GM19452 (cell line): ENCODE measurements around the gene PJA1.

Experiments used
- ATAC-seq: cut with Tn5 transposase; IDR thresholded peaks from one replicate; pipeline ENCODE4 v1.9.1; 2021; ENCODE audit not compliant: unreplicated experiment

Gene PJA1

GRCh38 chrX:69165087-69165651 is at the start of gene PJA1:
Gene PJA1 (minus strand): TSS chrX:69165453. CDS start chrX:69163073, 2,380 bp downstream.
- peak; percentile 93 for ATAC-seq

DNA sequence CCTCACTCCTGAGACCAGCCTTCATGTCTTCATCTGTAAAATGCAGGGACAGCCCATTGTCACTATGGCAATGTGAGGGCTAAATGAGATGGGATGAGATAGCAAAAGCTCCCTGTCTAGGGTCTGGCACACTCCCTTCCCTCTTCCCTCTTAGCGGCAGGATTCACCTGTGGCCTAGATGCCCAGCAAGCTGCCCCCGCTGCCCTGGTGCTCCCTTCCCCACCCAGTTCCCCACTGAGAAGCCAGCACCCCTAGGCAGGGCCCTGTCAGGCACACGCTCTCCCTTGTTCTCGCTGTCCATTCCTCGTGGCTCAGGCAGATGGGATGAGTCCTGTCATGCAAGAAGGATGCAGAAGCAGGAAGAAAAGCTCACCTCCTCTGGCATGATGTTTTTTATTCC is 49.2 kb upstream of the PJA1 start:
- ATAC-seq = no peak

GRCh38 chrX:69211701-69212100 is 46.4 kb upstream of the PJA1 start:
- ATAC-seq = no peak

- no peak for ATAC-seq
Observed at GRCh38 chrX:69210581-69210980, 45.3 kb upstream of the PJA1 start.

DNA sequence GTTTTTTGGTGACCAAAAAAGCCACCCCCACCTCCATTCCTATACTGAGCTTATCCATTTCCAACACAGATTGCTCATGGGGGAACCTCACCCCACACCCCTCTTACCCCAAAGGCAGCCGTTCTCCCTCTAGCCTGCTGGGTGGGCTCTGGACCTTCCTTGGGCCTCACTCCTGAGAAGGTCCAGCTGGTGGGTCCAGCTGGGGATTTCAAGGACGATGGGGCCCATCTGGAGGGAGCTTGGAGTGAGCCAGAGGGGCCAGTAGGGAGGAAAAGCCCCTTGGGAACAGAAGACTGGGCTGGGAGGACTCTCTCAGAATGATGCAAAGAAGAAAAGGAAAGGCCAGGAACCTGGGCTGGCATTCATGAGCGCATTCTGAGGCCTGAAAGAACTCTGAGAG is 42.0 kb upstream of the PJA1 start:
- ATAC-seq = no peak

- ATAC-seq = no peak
Observed at GRCh38 chrX:69203638-69204037, 38.4 kb upstream of the PJA1 start.

- no peak for ATAC-seq
Observed at GRCh38 chrX:69197690-69198089, 32.4 kb upstream of the PJA1 start.

GRCh38 chrX:69196666-69197065 is 31.4 kb upstream of the PJA1 start:
- ATAC-seq = no peak

- no peak for ATAC-seq
Observed at GRCh38 chrX:69195810-69196209, 30.6 kb upstream of the PJA1 start.

DNA sequence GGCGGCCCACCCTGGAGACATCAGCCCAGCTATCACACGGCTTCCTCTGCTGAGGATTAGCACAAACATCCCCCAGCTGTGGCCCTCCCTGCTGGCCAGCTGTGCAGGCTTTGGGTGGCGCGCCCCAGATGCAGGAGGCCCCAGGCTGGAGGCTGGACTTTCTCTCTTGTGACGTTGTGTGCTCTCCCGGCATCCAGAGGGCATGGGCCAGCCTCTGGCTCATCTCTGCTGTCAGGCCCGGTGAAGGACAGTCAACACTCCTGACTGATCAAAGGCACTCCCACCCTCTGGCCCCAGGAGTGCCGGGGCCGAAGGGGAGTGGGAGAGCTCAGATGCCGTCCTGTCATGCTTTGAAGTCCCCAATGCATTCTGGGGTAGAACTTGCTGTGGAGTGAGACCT is 29.9 kb upstream of the PJA1 start:
- no peak for ATAC-seq

DNA sequence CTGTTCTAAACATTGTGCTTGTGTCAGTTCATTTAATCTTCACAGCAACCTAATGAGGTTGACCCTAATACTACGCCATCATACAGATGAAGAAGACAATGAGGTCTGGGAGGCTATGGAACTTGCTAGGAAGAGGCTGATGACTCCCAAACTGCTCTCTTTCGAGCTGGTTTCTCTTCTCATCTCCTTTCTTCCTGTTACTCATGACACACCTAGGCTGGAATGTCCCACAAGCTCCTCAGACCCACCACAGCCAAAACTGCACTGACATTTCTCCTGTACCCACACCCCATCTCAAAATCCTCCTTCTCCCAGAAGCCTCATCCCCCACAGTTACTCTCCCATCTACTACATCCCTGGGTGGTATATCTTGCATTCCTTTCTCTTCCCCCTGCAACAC is 27.4 kb upstream of the PJA1 start:
- ATAC-seq = no peak

DNA sequence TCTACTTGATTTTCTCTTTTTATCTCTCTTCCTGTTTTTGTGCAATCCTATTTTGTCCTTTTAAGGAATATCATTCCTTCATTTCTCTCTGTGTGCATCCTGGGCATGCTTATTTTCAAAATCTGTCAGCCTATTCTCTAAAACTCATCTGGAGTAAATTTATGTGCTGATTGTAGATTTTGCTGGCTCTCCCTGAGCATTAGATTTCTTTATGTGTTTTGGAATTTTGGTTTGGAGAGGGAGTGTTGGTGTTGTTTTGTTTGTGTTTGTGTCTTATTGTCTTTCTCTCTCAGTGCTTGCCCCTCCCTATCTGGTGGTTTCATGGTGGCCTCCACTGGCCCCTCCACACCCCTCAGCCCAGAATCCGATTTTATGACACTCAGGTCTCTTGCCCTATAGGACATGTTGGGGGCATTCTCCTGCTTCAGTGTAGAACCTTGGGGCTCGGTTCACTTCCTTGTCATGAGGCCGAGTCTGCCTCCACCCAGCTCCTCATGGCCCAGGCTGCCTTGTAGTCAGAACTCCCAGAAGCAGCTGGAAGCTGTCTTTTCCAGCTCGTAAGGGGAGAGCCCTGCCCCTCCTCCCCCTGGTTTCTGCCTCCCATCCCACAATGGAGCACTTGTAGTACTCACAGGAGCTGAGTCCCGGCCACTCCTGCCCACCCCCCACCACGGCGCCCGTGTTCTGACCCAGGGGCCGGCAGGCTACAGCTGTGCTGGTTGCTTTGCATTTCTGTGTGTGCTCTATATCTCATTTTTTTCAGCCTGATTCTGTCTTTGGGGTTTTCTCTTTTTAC is 24.5 kb upstream of the PJA1 start:
- ATAC-seq = no peak

GRCh38 chrX:69186651-69187050 is 21.4 kb upstream of the PJA1 start:
- no peak for ATAC-seq

DNA sequence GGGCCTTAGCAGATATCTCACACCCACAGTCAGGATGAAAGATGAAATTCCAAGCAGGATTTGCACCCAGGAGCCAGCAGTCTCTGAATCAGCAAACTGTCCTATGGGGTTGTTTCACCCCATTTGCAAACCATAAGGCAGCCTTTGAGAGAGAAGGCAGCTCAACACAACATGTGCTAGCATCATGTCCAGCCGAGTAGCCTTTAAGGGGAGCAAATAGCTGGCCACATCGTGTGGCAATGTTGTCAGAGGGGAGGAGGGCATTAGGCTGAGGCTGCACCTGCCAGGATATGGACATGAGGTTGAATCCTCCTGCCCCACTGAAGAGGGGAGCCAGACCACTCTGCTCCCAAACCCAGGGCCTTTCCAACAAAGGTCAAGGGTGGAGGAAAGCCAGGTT is 20.6 kb upstream of the PJA1 start:
- ATAC-seq = no peak

DNA sequence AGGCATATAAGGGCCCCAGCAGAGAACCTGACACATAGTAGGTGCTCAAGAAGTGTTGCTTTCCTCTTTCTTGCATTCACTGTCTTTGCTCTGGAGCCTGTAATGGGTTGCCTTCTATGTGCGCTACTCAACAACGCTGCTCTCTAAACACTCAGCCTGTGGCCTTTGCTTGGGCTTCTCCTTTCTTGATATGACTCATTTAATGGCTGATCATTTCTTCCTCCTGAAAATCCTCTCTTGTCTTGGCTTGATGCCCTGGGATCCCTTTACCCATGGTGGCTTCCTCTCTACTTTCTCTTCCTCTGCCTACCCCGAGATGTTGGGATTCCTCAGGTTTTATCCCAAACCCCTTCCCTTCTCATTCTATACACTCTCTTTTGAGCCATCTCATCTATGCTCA is 19.9 kb upstream of the PJA1 start:
- ATAC-seq = no peak

DNA sequence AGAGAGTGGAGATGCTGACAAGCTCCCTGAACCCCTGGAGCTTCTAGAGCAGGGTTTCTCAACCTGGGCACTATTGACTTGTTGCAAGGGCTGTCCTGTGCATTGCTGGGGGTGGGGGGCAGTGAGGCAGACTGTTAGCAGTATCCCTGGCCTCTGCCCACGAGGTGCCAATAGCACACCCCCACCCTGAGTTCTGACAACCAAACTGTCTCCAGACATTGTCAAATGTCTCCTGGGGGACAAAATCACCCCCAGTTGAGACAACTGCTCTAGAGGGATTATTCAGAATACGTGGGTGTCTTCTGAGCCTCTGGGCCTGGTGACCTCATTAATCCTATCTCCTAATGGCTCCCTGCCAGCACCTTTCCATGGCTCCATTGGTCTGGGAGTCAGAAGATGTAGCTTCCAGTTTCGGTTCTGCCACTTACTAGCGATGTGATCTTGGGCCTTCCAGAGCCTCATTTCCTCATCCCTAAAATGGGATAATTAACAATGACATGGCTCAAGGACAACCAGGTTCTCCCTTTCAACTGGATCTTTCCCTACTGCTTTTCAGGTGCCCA is 17.6 kb upstream of the PJA1 start:
- no peak for ATAC-seq

DNA sequence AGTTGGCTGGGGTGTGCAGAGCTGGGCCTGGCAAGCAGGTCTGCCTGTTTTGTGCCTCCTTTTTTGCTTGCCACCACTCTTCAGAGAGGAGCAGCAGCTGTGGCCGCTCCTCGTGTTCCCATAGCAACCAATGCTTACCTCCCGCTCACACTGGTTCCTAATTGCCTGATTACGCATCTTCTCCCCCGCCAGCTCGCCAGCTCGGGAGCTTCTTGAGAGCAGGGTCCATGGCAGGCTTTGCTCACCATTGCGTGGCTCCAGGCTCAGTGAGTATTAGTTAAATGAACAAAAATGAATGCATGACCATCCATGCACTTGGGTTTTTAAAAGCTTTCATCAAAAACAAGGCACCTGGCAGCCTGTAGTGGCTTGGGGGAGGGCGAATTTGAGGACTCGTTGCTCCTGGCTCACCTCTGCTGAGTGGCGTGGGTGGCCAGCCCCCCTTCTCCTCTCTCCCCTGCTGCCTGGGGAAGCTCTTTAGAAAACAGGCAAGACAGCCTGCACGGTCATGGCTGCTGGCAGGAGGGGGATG is 14.2 kb upstream of the PJA1 start:
- no peak for ATAC-seq

- ATAC-seq = no peak
Observed at GRCh38 chrX:69178592-69178991, 13.3 kb upstream of the PJA1 start.

DNA sequence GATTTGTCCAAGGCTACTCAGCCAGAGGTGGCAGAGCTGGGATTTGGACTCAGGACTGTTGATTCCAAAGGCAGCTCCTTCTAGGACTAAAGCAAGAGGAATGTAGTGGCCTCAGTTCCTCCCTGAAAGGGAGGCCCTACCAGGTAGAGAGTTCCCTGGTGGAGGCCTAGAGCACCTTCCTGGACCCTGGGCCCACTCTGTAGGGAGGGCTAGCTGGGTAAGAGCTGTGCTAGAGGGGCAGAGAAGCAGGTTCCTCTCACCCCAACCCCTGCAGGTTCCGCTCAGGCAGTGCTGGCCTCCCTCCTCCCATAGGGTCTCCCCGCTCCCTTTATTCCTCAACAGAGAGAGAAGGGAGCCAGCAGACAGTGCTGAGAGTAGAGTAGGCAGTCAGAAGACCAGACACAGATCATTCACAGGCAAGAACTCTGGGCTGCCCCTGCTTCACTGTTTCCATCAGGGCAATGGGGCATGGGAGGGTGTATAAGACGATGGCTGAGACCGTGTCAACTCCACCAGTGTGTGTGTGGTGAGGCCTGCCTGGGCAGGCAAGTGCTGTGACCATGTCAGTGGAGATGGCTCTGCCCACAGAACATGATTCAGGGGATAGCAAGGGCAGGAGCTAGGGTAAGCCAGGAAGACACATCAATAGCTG is 12.4 kb upstream of the PJA1 start:
- no peak for ATAC-seq

GRCh38 chrX:69176053-69176452 is 10.8 kb upstream of the PJA1 start:
- ATAC-seq = no peak

DNA sequence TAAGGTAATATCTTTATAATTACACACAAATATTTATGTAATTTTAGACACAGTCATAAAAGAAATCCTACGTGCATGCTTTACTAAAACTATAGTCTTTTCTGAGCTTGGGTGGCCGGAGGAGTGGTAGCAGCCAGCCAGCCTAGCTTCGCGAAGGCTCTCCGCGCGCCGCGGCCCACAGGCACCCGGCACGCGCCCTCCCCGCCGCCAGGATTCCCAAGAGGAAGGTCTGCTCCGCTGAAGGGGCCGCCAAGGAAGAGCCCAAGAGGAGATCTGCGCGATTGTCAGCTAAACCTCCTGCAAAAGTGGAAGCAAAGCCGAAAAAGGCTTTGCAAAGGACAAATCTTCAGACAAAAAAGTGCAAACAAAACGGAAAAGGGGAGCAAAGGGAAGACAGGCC is 8.7 kb upstream of the PJA1 start:
- no peak for ATAC-seq

DNA sequence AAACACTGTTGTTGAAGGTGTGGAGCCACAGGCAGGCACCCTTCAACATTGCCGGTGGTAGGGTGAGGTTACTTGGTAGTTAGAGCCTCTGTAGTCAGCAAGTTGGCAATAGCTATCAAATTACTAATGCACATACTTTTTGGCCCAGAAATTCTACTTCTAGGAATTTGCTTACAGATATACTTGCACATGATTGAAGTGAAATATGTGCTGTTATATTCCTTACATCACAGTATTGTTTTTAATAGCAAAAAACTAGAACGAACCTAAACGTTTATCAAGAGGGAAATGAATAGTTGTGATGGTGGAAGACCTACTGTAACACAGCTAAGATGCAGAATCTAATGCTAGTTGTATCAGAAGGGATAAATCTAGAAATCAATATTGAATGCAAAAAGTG is 7.7 kb upstream of the PJA1 start:
- no peak for ATAC-seq
